ENCODE results near the gene AMDHD1. TPM values are rescaled to one million over a fixed set of nuclear protein-coding genes. Genes with fewer than 3 reads are reported as not detected.
"Not testable (repeated sequence)": the region's sequence is repeated elsewhere in the genome, so short reads cannot be mapped to it uniquely, and the experiment has no call there.

The AMDHD1 gene
- polyA plus RNA-seq, 4 donors = 0.92 to 2.0 (median 1.6) TPM

DNA sequence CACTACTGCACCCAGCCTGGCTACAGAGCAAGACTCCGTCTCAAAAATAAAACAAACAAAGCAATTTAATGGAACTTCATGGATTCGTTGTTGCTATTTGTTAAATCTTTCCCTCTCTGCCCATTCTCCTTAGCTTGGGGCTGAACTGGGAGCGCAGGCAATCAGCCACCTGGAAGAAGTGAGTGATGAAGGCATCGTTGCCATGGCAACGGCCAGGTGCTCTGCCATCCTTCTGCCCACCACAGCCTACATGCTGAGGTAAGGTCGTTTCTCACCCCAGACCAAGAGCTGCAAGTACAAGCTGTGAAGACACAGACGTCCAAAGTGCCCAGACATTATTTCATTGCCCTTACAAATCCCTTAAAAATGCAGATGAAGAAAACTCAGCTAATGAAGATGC is 19.1 kb downstream of the AMDHD1 start:
- no peak for DNase-seq (ENCODE audit: low read depth in 4 of 4, low spot score in 2 of 4)

DNA sequence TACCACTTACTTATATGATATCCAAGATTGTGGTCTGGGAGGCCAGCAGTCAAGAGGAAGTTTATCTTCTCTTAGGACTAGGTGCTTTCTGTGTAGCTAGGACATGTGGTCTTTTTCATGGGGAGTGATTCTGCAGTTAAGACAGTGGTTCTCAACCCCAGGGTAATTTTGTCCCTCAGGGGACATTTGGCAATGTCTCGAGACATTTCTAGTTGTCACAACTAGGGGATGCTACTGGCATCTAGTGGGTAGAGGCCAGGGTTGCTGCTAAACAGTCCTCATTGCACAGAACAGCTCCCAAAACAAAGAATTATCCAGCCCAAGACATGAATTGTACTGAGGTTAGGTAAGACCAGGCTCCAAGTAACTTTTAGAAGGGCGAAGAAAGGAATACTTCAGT is 20.0 kb downstream of the AMDHD1 start:
- DNase-seq (ENCODE audit: low read depth in 4 of 4, low spot score in 2 of 4) = no peak

DNA sequence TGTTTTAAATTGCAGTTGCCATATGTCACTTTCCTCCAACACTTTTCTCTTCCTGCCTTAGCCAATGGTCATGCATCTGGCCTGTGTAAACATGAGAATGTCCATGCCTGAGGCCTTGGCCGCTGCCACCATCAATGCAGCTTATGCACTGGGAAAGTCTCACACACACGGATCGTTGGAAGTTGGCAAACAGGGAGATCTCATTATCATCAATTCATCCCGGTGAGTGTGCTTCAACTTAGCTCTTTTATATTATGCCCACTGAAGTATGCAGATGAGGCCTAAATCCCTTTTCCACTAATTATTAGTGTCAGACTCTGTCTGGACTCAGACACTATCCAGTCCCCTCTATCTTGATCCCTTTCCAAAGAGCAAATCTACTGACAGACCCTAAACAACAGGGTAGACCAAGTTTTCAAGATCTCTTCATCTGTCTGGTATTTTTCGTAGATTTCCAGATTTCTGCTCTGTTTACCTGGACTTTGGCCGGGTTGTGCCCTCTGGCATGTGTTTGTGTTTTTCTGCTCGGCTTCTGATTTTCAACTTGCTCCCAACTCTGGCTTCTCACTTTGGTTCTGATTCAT is 23.2 kb downstream of the AMDHD1 start:
- no peak for DNase-seq (ENCODE audit: low read depth in 4 of 4, low spot score in 2 of 4)

DNA sequence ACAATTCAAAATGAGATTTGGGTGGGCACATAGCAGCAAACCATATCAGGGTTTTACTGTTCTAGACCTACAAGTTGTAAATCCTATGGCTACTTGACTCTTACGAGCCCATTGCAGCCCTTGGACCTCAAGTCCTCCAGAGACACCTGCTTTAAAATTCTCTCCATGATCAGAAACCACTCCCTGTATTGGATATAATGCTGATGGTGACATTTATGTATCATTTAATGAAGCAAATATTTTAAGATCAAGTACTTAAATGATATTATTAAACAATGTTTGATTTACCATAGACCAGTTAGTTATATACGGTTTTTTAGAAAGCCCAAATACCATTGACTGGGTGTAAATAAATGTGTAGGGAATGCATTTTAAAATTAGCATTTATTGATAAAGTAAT is 24.2 kb downstream of the AMDHD1 start:
- DNase-seq (ENCODE audit: low read depth in 4 of 4, low spot score in 2 of 4) = no peak

DNA sequence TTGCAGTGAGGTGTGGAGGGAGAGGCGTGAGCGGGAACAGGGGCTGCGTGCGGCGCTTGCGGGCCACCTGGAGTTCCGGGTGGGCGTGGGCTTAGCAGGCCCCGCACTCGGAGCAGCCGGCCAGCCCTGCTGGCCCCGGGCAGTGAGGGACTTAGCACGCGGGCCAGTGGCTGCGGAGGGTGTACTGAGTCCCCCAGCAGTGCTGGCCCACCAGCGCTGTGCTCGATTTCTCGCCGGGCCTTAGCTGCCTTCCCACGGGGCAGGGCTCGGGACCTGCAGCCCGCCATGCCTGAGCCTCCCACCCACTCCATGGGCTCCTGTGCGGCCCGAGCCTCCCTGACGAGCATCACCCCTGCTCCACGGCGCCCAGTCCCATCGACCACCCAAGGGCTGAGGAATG is 26.0 kb downstream of the AMDHD1 start:
- DNase-seq (ENCODE audit: low read depth in 4 of 4, low spot score in 2 of 4) = not testable (repeated sequence)

DNA sequence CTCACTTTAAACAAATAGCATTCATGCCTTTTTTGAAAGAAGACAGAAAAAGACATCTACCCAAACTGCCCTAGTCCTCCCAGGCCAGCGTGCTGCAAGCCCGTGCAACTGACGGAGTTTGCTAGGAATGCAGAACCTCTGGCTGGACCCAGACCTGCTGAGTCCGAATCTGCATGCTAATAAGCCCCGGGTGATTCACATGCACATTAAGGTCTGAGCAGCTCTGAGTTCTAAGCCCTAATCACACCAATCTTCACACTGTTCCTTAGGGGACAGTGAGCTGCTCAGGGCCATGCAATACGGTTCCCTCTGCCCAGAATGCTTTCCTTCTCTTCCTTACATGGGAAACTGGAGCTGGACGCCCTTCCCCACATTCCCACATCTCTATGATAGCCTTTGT is 27.8 kb downstream of the AMDHD1 start:
- DNase-seq (ENCODE audit: low read depth in 4 of 4, low spot score in 2 of 4) = no peak

DNA sequence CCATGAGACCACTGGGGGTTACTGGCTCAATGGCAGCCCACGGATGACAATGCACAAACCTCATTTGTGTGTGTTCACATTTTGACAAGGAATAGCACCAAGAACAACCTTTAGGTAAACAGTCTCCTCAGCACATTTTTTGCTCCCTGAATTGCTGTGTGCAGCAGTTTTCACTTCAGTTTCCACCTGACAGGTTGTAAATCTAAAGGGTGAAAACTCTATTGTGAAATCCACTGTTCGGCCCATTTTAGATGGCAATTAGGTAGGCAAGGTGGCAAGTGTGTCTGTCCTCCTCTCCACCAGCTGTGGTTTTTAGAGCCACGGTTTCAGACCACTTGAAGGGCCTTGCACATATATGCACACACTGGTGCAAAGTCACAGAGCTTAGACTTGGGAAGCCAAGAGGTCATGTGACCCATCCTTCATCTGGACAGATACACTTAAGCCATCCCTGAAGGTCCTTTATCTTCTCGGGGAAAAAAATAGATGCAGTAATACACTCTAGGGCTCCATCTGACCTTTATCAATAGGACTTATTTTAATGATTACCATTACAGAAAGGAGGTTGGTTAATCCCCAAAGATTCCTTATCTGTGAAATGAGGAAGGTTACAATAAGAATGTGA is 29.8 kb downstream of the AMDHD1 start:
- no peak for DNase-seq (ENCODE audit: low read depth in 4 of 4, low spot score in 2 of 4)

DNA sequence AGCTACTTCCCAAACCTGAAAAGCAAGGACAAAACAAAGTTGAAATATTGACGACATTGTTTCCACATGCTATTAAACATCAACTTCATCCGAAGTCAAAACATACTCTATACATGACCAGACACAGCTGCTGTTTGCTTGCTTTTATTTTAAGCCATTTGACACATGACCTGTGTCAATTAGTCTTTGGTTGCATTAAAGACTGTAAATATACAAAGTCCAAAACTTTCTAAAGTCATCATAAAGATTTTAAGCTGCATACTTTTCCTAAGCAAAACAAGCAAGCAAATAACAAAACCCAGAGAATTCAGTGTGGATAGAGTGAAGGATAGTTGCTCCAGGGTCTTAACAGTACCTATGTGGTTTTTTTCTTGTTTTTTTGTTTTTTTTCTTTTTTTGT is 31.2 kb downstream of the AMDHD1 start:
- DNase-seq (ENCODE audit: low read depth in 4 of 4, low spot score in 2 of 4) = no peak

DNA sequence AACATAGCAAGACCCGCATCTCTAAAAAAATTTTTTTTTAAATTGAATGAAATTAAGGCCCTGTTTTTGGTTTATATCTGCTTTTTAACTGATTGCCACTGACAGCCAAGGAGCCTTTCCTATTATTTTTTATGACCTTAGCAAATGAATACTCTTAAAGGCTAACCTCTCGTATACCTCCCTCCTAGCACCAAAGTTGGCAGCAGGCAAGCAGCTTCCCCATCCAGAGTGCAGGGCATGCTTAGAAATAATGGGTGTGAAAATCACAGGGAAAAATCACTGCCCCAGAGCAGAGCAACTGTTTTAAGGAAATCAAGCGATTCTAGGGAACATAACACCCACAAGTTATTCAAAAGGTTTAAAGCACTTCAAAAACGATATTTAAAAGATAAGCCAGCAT is 32.4 kb downstream of the AMDHD1 start:
- DNase-seq (ENCODE audit: low read depth in 4 of 4, low spot score in 2 of 4) = no peak

DNA sequence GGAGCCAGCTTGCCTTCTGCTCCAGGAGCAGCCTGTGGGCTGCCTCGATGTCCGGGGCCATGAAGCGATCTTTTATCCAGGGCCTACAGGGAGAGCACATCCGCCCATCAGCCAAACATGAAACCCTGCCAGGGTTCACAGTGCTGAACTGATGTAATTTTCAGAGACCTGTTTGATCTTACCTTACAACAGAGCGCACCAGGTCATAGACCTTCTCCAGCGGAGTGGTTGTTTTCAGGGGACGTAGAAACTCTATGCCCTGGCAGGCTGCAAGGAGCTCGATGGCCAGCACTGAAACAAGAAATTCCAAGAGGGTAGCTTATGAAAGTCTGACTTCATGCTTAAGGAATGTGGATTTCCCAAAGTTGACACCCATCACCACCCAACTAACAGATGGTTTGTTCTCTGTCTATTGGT is 33.3 kb downstream of the AMDHD1 start:
- DNase-seq (ENCODE audit: low read depth in 4 of 4, low spot score in 2 of 4) = no peak

DNA sequence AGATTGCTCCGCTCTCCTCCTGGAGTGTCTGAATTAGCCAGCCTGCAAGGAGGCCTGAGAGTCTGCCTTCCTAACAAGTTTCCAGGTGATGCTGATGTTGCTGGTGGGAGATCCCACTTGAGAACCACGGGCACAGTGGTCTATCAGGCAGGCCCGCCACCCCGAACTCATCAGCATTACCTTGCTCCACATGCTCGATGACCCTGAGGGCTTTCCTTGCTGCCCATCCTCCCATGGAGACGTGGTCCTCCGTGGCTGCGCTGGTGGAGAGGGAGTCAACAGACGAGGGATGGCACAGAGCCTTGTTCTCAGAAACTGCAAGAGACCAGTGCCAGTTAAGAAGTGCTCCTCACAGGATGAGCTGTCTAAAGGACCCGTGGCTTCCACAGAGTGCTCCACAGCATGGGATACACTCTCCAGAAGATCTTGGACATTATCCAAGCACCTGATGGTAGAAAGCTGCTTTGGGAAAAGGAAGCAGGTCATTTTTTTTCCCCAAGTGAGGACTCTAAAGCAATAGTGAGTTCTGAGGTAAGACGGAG is 34.7 kb downstream of the AMDHD1 start:
- no peak for DNase-seq (ENCODE audit: low read depth in 4 of 4, low spot score in 2 of 4)

DNA sequence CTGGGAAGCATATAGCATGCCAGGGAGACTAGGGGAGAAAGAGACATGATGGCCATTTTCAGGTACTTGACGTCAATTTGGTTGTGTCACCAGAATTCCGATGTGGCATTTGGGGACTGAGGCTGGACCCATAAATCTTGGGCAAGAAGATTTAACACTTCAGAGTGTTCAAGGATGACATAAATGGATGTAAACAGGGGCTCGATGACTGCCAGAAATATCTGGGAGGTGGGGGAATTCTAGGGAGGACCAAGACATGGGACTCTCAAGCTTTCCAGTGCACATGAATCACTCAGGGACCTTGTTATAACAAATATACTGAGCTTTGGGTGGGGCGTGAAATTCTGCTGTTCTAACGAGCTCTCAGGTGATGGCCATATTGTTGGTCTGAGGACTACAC is 35.2 kb downstream of the AMDHD1 start:
- DNase-seq (ENCODE audit: low read depth in 4 of 4, low spot score in 2 of 4) = no peak

DNA sequence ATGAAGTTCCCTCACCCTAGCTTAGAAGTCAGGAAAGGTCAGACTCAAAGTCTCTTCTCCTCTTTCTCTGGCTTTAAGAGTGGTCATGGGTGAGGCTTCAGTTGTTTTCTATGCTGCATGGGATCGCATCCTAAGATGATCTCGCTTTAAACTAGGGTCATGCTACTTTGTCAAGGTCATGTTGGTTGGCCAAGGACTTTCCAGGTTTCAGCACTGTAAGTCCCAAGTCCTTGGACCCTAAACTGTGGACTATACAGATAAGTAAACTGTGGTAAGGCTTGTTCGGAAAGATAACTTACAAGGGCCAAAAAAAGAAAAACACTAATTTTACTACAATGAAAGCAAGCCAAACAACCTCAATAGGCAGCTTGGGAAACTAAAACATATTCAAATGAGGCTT is 35.6 kb downstream of the AMDHD1 start:
- no peak for DNase-seq (ENCODE audit: low read depth in 4 of 4, low spot score in 2 of 4)

DNA sequence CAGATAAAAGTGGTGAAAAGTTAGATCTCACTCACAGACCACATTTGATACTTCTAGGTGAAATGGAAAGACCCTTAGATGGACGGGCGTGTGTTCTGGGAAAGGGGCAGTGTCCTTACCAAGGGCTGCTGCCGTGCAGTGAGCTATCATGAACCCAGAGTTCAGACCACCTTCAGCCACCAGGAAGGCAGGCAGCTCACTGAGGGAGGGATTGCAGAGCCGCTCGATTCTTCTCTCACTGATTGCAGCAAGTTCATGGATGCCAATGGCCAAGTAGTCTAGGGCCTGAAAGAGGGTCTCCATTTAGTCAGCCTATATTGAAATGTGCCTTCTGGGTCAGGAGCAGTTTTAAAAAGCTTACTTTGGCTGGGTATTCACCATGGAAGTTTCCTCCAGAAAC is 37.3 kb downstream of the AMDHD1 start:
- DNase-seq (ENCODE audit: low read depth in 4 of 4, low spot score in 2 of 4) = no peak

DNA sequence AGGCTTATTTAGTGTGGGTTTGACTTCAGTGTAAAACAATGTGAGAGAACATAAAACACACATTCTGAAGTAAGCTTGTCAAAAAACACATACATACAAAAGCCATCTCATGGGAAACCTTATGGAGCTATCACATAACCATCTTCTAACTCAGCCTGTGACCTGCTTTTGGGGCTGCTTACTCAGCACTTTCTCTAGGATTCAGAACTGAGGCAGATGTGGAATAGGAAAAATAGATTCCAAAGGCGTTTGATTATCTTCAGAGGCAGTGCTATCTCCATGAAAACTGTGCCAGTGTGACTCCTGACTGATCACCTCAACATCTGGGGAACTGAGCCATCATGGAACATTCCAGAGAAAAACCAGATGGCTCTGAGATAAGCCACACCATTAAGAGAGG is 39.5 kb downstream of the AMDHD1 start:
- no peak for DNase-seq (ENCODE audit: low read depth in 4 of 4, low spot score in 2 of 4)

DNA sequence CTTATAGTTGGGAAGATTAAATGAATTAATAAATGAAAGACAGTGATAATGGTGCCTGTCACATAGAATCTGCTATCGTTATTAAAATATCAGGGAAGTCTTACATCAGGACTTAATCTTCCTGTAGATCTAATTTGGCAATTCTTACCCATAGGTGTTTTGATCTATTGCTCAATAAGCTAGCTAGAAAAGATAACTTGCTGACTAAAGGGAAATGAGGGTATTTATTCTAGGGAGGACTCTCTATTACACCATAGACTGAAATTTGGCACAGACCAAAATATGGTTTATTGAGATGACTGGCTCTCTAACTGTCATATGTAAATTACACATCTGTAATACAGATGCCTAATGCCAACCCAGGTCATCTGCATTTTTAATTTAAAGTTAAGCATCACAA is 41.6 kb downstream of the AMDHD1 start:
- no peak for DNase-seq (ENCODE audit: low read depth in 4 of 4, low spot score in 2 of 4)

DNA sequence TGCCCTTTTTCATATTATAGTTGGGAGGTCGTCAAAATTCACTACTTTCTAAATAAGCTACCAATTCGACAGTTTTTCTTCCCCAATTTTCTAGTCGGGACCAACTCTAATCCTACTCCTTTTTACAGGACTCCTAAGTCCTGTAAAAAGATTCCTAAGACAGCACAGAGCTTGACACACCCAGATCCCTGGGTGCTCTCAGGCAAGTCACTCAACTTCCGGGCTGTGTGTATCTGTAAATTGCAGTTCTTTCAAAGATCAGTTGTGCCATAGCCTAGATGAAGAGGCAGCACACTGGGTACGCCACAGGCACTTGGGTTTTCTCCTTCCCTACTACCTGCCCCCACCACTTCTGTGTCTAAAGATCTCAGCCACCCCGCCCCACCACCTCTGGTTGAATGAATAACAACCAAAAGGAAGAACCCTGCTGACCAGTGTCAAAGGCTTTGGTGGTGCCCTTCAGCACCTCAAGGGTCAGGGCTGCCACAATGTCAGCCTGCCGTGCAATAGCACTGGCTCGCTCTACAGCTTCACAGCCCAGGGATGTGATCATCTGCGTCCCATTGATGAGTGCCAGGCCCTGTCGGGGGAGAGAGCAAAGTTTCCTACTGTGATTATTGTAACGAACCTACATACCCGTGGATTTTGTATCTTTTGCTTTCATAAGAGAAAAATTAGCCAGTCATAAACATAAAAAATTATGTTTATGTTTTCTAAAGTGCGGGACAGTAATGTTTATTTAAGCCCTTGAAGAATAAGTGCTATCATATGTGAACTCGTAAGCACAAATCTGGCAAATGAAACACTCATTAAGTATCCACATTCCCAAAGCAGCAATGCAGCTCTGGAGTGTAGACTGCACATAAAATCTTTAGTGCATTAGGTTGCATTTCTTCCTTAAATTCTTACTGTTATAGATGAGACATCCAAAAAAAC is 43.8 kb downstream of the AMDHD1 start:
- no peak for DNase-seq (ENCODE audit: low read depth in 4 of 4, low spot score in 2 of 4)

DNA sequence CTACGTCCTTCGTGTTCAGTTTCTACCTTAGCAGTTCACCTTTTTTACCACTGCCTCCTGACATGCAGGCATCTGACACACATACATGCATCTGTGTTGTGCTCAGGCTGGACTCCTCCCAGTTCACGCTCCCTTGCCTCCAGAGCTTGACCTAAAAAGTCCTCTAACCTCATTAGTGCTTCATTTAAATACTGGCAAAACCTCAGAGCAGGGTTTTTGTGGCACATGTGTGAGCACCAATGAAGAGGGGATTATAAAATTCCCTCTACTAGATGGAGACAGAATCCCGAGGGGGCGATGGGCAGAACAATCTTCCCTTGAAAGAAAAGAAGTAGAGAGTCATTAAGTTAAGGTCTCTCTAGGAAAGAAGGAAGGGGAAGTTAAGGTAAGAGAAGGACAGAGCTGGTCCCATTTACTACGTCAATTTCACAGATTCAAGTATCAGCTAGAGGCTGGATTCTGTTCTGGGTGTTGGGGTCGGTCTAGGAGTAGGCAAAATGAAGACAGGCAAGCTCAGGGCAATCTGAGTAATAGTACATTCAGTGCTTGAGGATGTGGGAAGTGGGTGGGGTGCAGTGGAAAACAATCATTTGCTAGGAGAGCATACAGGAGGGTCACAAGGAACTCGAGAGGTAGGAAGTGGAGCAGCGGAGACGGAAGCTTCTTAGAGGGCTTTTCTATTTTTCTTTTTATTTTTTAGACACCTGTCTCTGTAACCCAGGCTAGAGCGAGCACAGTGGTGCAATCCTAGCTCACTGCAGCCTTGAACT is 45.6 kb downstream of the AMDHD1 start:
- no peak for DNase-seq (ENCODE audit: low read depth in 4 of 4, low spot score in 2 of 4)

DNA sequence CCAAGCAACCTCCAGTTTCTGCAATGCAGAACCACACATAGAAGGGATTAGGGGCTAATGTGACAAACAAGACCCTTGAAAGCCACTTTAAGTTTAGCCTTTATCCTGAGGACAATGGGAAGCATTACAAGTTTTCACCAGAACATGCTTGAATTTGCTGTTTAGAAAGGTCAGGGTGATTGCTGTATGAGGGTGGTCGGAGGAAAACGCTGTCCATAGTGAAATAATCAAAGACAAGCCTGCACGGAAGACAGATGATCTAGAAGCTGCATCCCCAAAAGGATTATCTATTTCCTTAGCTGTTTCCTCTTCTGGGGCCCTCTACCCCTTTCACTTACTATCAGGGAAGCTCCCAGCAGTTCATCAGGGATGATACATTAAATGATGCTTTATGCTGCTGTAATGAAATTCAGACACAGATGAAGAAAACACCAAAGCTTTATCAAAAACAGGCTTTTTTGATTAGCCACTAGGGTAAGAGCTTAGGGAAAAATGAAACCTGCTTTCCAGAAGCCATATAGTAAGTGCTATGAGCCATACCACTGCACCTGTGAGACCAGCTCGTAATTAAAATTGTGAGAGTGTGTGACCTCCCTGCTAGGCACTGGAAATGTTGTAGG is 46.5 kb downstream of the AMDHD1 start:
- no peak for DNase-seq (ENCODE audit: low read depth in 4 of 4, low spot score in 2 of 4)

DNA sequence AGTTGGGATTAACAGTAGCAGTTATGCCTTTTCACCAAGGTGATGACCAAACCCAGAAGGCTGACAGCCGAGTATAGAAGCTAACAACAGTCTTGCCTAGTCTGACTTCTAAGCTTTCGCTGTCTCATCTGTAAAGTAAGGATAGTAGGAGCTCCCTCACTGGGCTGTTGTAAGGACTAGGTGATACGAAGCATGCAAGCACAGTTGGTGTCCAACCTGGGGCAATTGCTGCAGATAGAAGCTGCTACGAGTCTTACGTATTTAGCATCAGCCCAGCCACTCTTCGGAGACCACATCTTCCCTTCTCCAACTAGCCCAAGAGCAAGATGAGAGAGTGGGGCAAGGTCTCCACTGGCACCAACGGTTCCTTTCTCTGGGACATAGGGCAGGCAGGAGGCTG is 47.0 kb downstream of the AMDHD1 start:
- no peak for DNase-seq (ENCODE audit: low read depth in 4 of 4, low spot score in 2 of 4)

All from left renal cortex interstitium (tissue), 4 donors.